Neural cell (in vitro differentiated cells): ENCODE data around the gene GAN. TPM values are rescaled to one million over a fixed set of nuclear protein-coding genes. Genes with fewer than 3 reads are reported as not detected.

ENCODE experiments used
- H2AFZ ChIP-seq: fragments of 200-600, 300-800 bp; sonication (generic), shearing (Covaris generic); 2 replicates; pipeline ENCODE4 v1.6.0; 2014; ENCODE audit warnings: low read depth, mild to moderate bottlenecking, antibody characterized with exemption, low read length, moderate library complexity
- H3F3A ChIP-seq: fragments of 200-600 bp; shearing (Covaris generic); 2 replicates; pipeline ENCODE4 v1.6.1; 2016; ENCODE audit warnings: mild to moderate bottlenecking, moderate library complexity, mixed read lengths, antibody characterized with exemption, low read length; ENCODE audit not compliant: insufficient read depth, poor library complexity, severe bottlenecking
- H3K27ac ChIP-seq: fragments of 200-600, 300-800 bp; sonication (generic), shearing (Covaris generic); 2 replicates; pipeline ENCODE4 v1.5.1; 2014; ENCODE audit warnings: mild to moderate bottlenecking, low read length, moderate library complexity
- H3K27me3 ChIP-seq: fragments of 300-800, 200-600 bp; sonication (generic), shearing (Covaris generic); 2 replicates; pipeline ENCODE4 v1.6.0; 2014; ENCODE audit warnings: mild to moderate bottlenecking, low read depth, low read length, moderate library complexity; ENCODE audit not compliant: insufficient read depth
- H3K36me3 ChIP-seq: fragments of 300-800, 200-600 bp; sonication (generic), shearing (Covaris generic); 2 replicates; pipeline ENCODE4 v1.5.1; 2014; ENCODE audit warnings: mild to moderate bottlenecking, antibody characterized with exemption, low read length, moderate library complexity; ENCODE audit not compliant: insufficient read depth
- H3K4me2 ChIP-seq: fragments of 300-800, 200-600 bp; sonication (generic), shearing (Covaris generic); 2 replicates; pipeline ENCODE4 v1.6.0; 2014; ENCODE audit warnings: mild to moderate bottlenecking, low read length
- H3K4me3 ChIP-seq: fragments of 300-800, 200-600 bp; sonication (generic), shearing (Covaris generic); 2 replicates; pipeline ENCODE4 v1.5.1; 2014; ENCODE audit warnings: mild to moderate bottlenecking, low read length, moderate library complexity
- H3K79me2 ChIP-seq: fragments of 200-600 bp; shearing (Covaris generic); replicated peaks from 2 replicates; pipeline ENCODE4 v1.6.0; 2014; ENCODE audit warnings: mild to moderate bottlenecking, low read length, moderate library complexity; ENCODE audit not compliant: insufficient read depth
- H3K9ac ChIP-seq: fragments of 300-800, 200-600 bp; sonication (generic), shearing (Covaris generic); 2 replicates; pipeline ENCODE4 v1.6.1; 2016; ENCODE audit warnings: mild to moderate bottlenecking, low read length, mixed read lengths
- H3K9me2 ChIP-seq: fragments of 200-600 bp; shearing (Covaris generic); 2 replicates; pipeline ENCODE4 v1.6.1; 2016; ENCODE audit warnings: mild to moderate bottlenecking, low read length, mixed read lengths; ENCODE audit not compliant: insufficient read depth
- H3K9me3 ChIP-seq: fragments of 200-600, 300-800 bp; sonication (generic), shearing (Covaris generic); 2 replicates; pipeline ENCODE4 v1.6.1; 2016; ENCODE audit warnings: mild to moderate bottlenecking, mixed run types, low read length, moderate library complexity, mixed read lengths
- H4K20me1 ChIP-seq: fragments of 200-600 bp; shearing (Covaris generic); 2 replicates; pipeline ENCODE4 v1.6.1; 2016; ENCODE audit warnings: mild to moderate bottlenecking, mixed run types; ENCODE audit not compliant: insufficient read depth
- CTCF ChIP-seq: fragments of 450-650 bp; IDR thresholded peaks from 2 replicates; pipeline ENCODE4 v1.5.1; 2014; ENCODE audit warnings: antibody characterized with exemption, mild to moderate bottlenecking, moderate library complexity; ENCODE audit not compliant: poor library complexity, severe bottlenecking
- EP300 ChIP-seq: fragments of 450-650 bp; conservative IDR thresholded peaks from 2 replicates; pipeline ENCODE4 v1.6.1; 2014; ENCODE audit warnings: antibody characterized with exemption, mild to moderate bottlenecking, moderate library complexity; ENCODE audit not compliant: poor library complexity, severe bottlenecking
- EZH2 ChIP-seq: fragments of 200-600, 300-800 bp; shearing (Covaris generic), sonication (generic); IDR thresholded peaks from 2 replicates; pipeline ENCODE4 v1.6.1; 2014; ENCODE audit warnings: antibody characterized with exemption, low read length, borderline replicate concordance, mild to moderate bottlenecking; ENCODE audit not compliant: insufficient read depth, poor library complexity, severe bottlenecking
- MXI1 ChIP-seq: fragments of 450-650 bp; conservative IDR thresholded peaks from 2 replicates; pipeline ENCODE4 v1.6.1; 2014; ENCODE audit warnings: antibody characterized with exemption, mild to moderate bottlenecking; ENCODE audit not compliant: poor library complexity, severe bottlenecking
- POLR2AphosphoS5 ChIP-seq: IDR thresholded peaks from 2 replicates; pipeline ENCODE4 v1.6.1; 2012
- RAD21 ChIP-seq: fragments of 450-650 bp; conservative IDR thresholded peaks from 2 replicates; pipeline ENCODE4 v1.6.1; 2014; ENCODE audit warnings: antibody characterized with exemption, mild to moderate bottlenecking, moderate library complexity
- REST ChIP-seq: IDR thresholded peaks from 2 replicates; pipeline ENCODE4 v1.6.1; 2012; ENCODE audit warnings: borderline replicate concordance
- SMC3 ChIP-seq: fragments of 450-650 bp; conservative IDR thresholded peaks from 2 replicates; pipeline ENCODE4 v1.6.1; 2014; ENCODE audit warnings: antibody characterized with exemption, mild to moderate bottlenecking, moderate library complexity; ENCODE audit not compliant: poor library complexity
- TAF1 ChIP-seq: IDR thresholded peaks from 2 replicates; pipeline ENCODE4 v1.6.1; 2012; ENCODE audit warnings: low read depth
- polyA plus RNA-seq: library from polyadenylated mRNA; depleted of rRNA; stranded (reverse); fragments of >200 nt; gene quantifications from 2 replicates; pipeline ENCODE4 v1.2.3, GENCODE V29; 2014

The GAN gene
- polyA plus RNA-seq, 1 donor from 2014 or later = 9.1 TPM

- Histone ChIP-seq H4K20me1 (no peaks in the 10 kb centered on the region), H3K36me3 (no peaks in the 10 kb centered on the region), H3F3A (no peaks in the 10 kb centered on the region), H3K27me3 (no peaks in the 10 kb centered on the region), H3K9me2 (no peaks in the 10 kb centered on the region), H3K4me3 (no peak overlapping the region), H2AFZ (no peak overlapping the region), H3K9me3 (no peaks in the 10 kb centered on the region), H3K4me2 (no peak overlapping the region), H3K79me2 (no peaks in the 10 kb centered on the region), H3K27ac (no peak overlapping the region), H3K9ac (no peak overlapping the region)
- TF ChIP-seq EZH2 = no peak
- no peak for TF ChIP-seq TAF1
- no peak for TF ChIP-seq CTCF
- no peak for TF ChIP-seq RAD21
- TF ChIP-seq POLR2AphosphoS5 = no peak
- TF ChIP-seq EP300 = no peak
- TF ChIP-seq REST = no peak
- no peak for TF ChIP-seq SMC3
These were observed 31.7 kb upstream of the GAN start for GRCh38 chr16:81283044-81283443.

GRCh38 chr16:81284995-81285600 lies 29.7 kb upstream of the GAN start:
- Histone ChIP-seq H3F3A (no peaks in the 10 kb centered on the region), H3K4me3 (no peak overlapping the region), H3K9me2 (no peaks in the 10 kb centered on the region), H3K9me3 (no peaks in the 10 kb centered on the region), H3K27me3 (no peaks in the 10 kb centered on the region), H4K20me1 (no peaks in the 10 kb centered on the region), H3K79me2 (no peaks in the 10 kb centered on the region), H2AFZ (no peak overlapping the region), H3K4me2 (no peak overlapping the region), H3K27ac (no peak overlapping the region), H3K36me3 (no peaks in the 10 kb centered on the region), H3K9ac (no peak overlapping the region)
- TF ChIP-seq EZH2 = no peak
- TF ChIP-seq MXI1 = no peak
- TF ChIP-seq RAD21 = no peak
- TF ChIP-seq POLR2AphosphoS5 = no peak
- TF ChIP-seq REST = no peak
- no peak for TF ChIP-seq EP300
- no peak for TF ChIP-seq TAF1
- TF ChIP-seq CTCF = no peak
- TF ChIP-seq SMC3 = no peak
